IPS DF 19.7 (cell line): ENCODE data around the gene TBC1D2B.

Source experiments
- DNase-seq: peaks from one replicate; pipeline ENCODE4 v3.0.0-alpha.2; 2013; ENCODE audit warnings: low read depth, low spot score

The TBC1D2B gene

DNA sequence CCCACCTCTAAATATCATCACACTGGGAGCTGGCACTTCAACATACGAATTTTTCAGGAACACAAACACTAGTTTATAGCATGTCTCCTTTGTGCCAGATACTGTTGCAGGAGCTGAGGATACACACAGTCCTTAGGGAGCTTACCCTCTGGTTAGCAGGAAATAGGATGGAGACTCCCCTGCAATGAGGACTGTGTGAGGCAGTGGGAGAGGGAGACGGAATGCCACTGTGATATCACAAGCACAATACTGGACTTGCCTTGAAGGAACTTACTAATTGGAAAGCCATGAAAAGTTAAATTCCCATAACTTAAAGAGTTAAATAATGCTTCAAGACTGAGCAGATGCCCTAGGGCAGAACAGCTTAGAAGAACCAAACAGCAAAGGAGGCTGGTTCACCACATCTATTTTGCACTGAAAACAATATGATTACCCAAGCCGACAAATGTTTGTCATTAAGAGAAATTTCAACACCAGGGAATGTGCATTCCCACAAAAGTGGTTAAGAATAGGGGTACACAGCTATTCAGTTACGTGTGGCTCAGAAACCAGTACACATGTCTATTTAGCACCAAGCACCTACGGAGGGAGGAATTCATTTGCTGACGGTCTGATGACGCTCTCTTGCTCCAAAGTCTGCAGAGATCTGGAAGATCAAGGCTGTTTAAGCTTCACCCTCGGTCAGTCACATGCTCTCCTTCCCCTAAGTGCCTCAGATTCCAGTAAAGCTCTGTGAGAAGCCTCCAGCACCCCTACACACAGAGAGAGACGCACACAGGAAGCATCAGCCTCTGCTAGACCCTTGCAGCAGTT lies 5.2 kb downstream of the TBC1D2B start:
- DNase-seq: no peak

DNA sequence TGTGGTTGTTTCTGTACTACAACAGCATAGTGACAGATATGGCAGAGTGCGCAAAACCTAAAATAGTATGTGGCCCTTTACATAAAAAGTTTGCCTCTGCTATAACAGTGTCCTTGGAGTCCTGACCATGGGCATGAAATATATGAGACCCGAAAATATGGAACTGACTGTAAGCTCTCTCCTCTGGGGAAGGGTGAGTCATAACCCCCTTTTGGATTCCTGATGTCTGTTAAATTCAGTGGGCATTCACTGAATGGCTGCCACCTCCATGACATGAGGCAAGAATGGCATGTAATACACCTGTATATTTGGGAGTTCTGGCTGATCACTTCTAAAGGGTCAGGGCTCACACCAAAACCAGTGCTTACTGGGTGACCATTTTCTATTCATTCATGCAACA lies 6.1 kb downstream of the TBC1D2B start:
- no peak for DNase-seq

DNA sequence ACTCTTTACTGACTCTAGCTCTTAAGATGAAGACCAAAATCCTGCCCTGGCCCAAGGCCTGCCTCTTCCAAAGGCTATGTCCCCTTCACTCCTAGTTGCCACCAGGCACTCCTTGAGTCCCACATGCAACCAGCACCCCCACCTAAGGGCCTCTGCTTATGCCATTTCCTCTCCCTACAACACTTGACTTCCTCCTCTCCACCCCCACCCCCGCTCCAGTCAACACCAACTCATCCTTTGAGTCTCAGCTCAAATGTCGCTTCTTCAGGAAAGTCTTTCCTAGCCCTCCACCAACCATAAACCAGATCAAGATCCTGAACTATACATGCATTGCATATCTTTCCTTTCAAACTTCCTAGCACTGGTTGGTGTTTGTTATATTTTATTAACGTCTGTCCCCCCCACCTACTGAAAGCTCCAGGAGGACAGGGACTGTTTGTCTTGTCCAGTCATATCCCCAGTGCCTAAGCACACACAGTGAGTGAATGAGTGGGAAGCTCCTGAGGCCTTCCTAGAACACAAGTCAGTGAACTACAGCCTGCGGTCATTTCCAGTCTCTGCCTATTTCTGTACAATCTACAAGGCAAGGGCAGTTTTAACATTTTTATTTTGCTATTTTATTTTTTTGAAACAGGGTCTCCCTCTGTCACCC lies 7.3 kb downstream of the TBC1D2B start:
- DNase-seq: no peak

DNA sequence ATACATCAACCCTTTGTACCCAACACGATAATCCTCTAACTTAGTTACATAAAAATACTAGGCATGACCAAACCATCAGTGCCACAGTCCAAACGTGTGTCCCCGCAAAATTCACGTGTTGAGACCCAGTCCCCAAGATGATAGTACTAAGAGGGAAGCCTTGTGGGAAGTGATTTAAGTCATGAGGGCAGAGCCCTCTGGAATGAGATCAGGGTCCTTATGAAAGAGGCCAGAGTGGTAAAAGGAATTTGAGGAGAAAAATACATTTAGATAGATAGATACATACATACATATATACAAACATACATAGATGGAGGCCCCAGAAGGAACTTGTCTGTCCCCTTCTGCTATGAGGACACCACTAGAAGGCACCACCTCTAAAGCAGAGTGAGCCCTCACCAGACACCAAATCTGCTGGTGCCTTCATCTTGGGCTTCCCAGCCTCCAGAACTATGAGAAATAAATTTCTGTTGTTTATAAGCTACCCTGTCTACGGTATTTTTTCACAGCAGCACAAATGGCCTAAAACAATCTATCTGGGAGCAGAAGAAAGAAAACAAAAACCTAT lies 8.0 kb downstream of the TBC1D2B start:
- no peak for DNase-seq

DNA sequence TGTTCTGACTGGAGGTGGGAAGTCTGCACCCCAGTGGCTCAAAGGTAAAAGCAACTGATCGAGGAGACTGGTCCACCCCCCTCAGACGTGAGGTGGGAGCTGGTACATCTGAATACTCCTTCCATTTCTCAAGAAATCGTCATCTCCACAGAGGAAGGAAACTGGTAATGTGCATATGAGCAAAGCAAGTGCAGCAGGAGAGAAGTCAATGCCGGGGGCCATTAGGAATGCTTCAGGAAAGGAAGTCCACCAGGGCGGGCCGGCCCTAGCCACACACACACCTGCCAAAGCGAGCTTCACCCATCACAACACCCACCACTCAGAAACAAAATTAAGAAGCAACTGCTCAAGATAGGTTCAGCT lies 8.5 kb downstream of the TBC1D2B start:
- DNase-seq: no peak

DNA sequence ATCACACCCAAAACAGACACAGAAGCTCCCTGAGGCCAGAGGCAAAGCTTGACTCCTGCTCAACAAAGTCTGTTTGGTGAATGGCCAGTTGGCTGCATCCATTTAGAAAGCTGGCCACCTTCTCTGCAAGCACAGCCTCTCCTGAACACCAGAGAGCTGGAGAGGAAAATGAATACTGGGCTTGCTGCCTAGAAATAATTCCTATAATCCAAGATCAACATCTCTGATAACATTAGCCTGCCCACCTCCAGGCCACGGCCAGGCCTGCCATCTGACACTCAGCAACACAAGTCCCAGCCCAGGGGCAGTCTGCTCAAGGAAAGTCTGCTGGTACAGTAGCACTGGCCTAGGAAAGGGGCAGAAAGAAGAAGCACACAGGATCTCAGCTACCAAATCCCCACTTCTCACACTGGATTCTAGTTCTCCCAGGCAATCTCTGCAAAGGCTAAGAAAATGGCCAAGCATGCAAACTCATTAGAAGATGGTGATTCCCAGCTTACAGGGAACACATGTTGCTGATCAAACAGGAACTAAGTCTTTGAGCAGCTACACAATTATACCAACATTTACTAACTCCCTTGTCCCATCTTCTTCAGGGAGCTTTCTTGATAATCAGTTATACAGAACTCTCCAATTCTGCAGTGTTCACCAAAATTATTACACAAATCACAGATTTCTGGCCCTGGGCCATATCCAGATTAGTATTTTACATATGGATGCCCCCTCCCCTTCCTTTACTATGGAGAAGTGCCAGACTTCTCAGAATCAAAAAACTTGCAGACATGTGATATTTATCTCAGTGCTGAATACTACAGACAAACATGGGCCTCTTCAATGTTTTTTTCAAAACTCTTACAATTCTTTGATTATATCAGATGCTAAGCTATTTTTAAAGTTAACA lies 9.9 kb downstream of the TBC1D2B start:
- DNase-seq: no peak

DNA sequence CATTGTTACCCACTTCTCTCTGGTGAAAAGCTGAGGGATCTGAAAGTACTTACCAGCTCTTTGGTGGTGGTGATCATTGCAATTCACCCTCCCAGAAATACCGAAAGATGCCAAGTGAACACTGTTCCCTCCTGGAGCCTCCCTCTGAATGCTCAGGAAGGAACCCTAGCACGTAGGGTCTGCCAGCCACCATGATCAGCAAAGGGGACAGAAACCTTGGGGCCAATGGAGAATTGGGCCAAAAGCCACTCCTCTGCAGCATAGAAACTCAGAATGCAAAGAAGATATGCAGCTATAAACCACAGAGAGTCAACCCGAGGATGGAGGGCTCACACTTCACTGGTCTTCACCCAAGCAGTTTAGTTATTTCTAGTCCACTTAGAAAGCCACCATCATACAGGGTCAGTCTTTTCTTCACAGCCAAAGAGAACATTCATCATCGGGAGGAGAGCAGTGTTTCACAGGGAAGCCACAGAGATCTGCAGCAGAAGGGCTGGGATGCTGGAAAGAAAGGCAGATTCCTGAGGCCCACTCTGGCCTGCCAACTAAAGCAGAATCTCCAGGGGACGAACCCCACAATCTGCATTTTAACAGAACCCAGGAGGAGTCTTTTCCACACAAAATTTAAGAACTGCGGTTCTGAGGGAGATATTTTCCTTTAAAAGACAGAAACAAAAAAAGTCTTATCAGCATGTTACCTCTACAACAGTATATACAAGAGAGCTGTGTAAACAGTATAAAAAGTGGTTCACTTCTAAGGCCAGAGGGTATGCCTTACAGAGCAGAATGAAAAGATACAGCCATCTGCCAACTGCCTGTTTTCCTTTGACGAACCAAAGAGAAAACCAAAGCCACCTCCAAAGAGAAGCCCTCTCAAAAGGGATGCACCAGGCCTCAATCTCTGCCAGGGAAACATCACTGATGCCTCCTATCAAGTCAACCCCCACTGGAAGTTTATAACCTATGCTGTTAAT lies 11.3 kb downstream of the TBC1D2B start:
- DNase-seq: no peak

DNA sequence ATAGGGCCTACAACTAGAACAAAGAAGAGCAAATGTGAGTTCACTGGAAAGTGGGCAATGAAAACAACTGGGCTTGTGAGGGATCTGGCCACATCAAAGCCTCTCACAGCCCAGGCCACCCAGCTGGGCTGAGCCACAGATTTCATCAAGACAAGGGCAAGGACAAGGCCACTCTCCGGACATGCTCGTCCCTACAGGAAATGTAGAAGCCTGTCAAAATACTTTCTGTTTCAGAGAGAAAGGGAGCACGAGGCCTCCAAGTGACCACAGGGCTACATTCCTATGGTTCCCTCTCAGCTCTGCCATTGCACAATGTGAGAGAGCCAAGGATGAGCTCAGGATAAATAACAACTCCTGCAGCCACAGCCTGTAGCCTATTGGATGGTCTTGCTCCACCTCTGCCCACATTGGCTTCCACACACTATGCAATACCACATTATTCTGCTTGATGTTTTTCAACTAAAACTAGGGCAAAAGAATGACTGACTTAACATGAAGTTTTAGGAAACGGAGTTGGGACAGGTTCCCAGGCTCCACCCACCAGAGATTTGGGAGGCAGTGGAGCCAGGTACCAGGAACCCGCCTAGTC lies 12.1 kb downstream of the TBC1D2B start:
- no peak for DNase-seq

DNA sequence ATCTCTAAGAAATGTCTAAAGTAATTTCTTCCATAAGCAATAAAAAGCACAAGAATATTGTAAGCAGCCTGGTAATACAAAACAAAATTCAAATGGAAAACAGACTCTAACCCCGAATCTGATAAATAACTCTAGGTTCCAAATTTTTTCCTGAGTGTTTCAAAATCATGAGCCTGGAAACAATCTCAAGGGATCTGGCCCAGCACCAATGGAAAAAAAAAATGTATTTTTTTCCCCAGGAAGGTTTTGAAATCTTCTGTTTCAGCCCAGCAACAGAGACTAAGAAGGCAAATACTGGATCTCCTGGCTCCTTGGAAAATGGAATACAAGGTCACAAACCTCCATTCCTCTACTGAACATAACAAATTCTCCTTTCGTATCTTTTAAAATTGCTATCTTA lies 13.0 kb downstream of the TBC1D2B start:
- DNase-seq: no peak

DNA sequence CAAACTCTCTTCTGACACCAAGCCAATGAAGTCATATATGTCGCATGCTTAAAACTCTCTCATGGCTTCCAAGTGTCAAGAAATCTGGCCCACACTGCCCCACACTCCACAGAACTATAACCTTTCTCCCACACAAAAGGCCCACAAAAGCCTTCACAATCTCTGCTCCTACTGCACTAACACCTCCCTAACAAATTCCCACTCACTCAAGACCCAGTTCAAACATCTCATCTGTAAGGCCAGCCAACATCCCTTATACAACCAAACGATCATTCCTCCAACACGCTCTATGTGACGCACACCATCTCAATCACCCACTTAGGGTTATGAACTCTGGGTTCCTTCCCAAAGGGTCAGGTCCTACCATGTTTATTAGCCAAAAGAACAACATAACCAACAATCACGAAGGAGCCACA lies 13.5 kb downstream of the TBC1D2B start:
- no peak for DNase-seq

DNA sequence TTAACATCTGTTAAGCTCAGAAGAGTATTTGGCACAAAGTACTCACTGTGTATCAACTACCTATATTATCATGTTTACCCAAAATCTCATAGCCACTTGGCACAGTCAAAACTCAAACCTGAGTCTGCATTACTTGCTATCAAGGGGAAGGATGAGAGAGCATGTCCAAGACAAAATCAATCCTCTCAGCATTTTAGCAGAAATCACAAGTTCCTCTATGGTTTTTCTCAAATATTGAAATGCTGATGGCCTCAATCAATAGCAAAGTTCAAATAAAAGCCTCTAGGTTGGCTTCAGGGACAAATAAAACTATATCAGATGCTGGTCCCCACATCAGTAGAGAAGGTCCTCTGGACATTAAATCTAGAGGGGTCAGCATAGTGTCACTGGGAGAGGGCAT lies 14.3 kb downstream of the TBC1D2B start:
- DNase-seq: no peak

DNA sequence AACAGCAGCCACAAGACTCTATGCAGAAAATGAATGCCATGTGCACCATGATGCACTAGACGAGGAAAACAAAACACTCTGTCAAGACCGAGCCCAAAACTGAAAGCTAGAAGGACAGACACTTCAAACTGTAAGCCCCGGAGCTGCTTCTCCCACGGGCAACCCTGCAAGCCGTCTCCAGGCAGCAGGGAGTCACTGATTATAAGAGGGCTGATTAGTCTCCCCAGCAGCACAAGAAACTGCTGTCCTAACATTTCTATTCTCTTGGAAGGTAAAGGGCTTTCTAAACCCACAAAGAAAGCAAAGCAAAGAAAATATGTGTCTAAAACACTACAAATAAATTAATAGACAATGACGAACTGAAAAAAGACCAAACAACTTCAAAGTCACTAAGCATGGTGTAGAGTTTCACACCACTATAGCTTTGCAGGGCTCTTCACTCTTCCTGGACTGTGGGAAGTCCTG lies 15.5 kb downstream of the TBC1D2B start:
- DNase-seq: no peak

DNA sequence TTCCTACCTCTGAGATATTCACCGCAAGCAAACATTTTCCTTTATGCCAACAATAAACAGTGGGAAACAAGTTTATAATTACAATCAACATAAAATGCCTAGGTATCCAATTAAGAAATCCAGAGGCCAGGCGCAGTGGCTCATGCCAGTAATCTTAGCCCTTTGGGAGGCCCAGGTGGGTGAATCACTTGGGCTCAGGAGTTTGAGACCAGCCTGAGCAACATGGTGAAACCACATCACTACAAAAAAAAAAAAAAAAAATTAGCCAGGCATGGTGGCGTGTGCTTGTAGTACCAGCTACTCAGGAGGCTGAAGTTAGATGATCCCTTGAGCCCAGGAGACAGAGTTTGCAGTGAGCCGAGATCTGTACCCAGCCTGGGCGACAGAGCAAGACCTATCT lies 17.3 kb downstream of the TBC1D2B start:
- DNase-seq: no peak

DNA sequence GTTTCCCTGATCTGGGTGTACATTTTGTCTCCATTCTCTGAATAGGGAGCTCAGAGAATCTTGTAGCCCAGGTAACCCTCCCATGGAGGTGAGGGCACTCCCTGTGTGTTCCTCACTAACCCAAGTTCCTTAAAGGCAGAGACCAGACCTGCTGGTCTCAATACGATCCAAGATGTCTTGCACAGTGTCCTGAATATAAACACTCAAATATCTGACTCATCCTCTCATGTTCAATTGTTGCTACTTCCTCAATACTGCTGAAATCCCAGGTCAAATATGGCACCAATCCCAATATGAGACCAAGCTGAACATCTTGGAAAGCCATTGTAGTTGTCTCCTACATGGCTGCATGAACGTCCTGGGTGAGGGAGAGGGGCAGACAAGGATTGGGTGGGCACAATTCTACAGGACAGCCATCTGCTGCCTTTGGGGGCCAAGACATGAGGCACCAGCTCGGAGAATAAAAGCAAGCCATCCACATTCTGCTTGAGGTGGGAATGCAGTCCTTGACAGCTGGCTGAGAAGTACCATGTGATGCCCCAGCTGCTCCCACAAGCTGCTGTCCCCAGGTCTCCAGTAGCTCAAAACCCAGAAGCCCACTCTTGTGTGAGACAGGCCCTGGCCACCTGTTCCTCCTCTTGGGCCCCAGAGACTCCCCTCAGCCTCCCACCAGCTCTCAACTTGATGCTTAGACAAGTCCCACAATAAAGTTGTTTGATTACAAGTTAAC lies 18.2 kb downstream of the TBC1D2B start:
- no peak for DNase-seq

DNA sequence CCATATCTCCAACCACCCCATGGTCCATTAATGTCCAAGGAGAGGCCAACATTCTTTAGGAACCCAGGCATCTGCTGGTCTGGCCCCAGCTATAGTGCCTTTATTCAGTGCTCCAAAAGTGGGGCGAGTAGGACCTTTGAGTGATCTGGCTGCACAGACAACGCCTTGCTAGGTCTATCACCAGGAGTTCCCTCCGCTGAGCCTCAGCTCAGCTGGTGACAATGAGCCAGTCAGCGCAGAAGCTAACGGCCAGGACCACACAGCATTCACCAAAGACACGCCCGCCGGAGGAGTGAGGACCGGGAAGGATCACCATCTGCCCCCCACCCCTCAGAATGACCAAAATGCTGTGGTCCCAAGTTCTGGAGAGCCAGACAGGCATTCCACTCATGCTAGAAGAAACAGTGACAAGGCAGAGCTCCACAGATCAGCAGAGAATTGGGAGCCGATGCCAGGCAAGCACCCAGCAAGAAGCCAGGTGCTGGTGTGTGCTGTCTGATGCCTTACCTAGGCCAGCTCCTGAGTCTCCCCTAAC lies 19.0 kb downstream of the TBC1D2B start:
- no peak for DNase-seq

DNA sequence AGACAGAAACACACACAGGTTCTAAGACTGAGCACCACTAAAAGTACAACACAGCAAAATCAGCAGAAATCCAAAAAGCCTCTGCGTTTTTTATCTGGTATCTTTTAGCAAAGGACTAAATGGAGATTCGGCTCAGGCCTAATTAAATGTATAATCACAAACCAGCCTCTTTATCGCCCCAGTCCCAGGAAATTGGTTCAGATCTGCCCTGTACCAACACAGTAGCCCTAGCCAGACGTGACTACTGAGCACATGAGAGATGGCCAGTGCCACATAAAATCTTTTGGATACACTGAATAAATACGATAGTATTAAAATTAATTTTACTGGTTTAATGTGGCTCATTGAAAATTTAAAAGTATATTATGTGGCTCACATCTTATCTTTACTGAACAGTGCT lies 19.7 kb downstream of the TBC1D2B start:
- DNase-seq: no peak

DNA sequence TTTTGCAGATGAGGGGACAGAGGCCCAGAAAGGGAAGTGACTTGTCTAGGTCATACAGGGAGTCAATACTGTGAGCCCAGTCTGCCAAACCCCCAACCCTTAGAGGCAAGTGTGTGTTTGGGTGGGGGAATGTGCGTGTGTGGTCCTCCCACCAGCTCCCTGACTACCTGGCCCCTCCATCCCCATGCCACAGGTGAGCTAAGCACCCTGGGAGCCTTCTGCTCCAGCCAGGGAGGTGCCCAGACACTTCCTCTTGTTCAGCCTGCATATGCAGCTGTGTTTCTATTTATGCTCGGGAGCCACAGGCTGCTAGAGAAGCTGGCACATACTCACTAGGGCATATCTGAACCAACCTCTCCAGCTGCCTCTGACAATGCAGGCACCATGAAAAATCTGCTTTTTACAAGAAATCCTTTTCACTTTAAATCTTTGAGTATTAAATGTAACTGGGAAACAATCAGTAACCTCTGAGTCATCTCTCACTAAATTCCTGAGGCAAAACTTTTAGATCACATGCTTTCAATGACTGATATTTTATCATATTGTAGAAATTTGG lies 20.7 kb downstream of the TBC1D2B start:
- no peak for DNase-seq

DNA sequence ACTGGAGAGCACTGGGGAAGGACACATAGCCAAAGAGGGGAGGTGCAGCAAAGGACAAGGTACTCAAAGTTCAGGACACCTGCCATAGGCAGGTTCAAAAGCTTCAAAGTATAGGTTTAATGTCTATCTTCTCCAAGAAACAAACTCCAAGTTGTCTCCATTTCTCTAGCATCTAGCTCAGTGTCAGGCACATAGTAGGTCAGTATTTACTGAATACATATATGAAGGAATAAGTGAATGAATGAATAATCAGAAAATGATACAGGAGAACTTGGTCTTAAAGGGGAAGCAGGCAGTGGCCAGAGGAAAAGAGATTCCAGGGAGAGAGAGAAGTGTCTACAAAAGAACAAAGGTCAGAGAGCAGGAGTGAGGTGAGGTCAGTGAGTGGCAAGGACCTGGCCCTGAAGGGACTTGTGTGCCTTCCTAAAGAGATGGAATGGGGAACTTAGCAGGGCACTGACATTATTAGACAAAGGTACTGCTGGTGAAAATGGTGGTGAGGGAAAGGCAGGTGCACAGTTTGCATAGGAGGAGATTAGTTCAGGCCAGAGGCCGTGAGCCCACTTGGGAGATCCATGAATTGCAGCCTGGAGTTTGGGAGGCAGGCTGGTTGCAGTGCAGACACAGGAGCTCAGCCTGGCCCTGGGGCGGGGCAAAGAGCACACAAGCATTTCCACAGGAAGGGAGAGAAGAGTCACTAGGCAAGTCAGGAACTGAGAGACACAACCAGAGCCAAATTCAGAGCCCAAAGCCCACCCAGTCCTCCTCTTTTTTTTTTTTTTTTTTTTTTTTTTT lies 21.4 kb downstream of the TBC1D2B start:
- DNase-seq: no peak
